Hepatocyte (in vitro differentiated cells): Measurements from ENCODE around the gene TSPAN15. TPM values are rescaled to one million over a fixed set of nuclear protein-coding genes. Genes with fewer than 3 reads are reported as not detected.

Experiments used
- DNase-seq: peaks from one replicate; pipeline ENCODE4 v3.0.0-alpha.2; 2016; ENCODE audit warnings: low spot score
- H2AFZ ChIP-seq: fragments of 200-600 bp; sonication (generic); 2 replicates; pipeline ENCODE4 v1.6.0; 2016; ENCODE audit warnings: antibody characterized with exemption, mild to moderate bottlenecking
- H3K27ac ChIP-seq: fragments of 200-600 bp; sonication (generic); 2 replicates; pipeline ENCODE4 v1.5.1; 2016; ENCODE audit warnings: mild to moderate bottlenecking
- H3K27me3 ChIP-seq: fragments of 200-600 bp; sonication (generic); 2 replicates; pipeline ENCODE4 v1.6.1; 2016
- H3K36me3 ChIP-seq: fragments of 200-600 bp; sonication (generic); replicated peaks from 2 replicates; pipeline ENCODE4 v1.5.1; 2016; ENCODE audit warnings: low read depth; ENCODE audit not compliant: insufficient read depth
- H3K4me1 ChIP-seq: fragments of 200-600 bp; sonication (generic); 2 replicates; pipeline ENCODE4 v1.5.1; 2016; ENCODE audit warnings: mild to moderate bottlenecking, moderate library complexity; ENCODE audit not compliant: insufficient read depth
- H3K4me2 ChIP-seq: fragments of 200-600 bp; sonication (generic); 2 replicates; pipeline ENCODE4 v1.6.0; 2016
- H3K4me3 ChIP-seq: fragments of 200-600 bp; sonication (generic); 2 replicates; pipeline ENCODE4 v1.5.1; 2016; ENCODE audit warnings: mild to moderate bottlenecking
- H3K79me2 ChIP-seq: fragments of 200-600 bp; sonication (generic); 2 replicates; pipeline ENCODE4 v1.6.0; 2017; ENCODE audit warnings: mild to moderate bottlenecking
- H3K9me2 ChIP-seq: fragments of 200-600 bp; sonication (generic); replicated peaks from 2 replicates; pipeline ENCODE4 v1.6.0; 2017; ENCODE audit warnings: mild to moderate bottlenecking; ENCODE audit not compliant: insufficient read depth
- H3K9me3 ChIP-seq: fragments of 200-600 bp; sonication (generic); 2 replicates; pipeline ENCODE4 v1.5.1; 2016; ENCODE audit warnings: low read depth, mild to moderate bottlenecking
- H4K20me1 ChIP-seq: fragments of 200-600 bp; sonication (generic); 2 replicates; pipeline ENCODE4 v1.6.0; 2016; ENCODE audit warnings: mild to moderate bottlenecking; ENCODE audit not compliant: insufficient read depth, poor library complexity, severe bottlenecking
- EZH2 ChIP-seq: fragments of 200-600 bp; sonication (generic); IDR thresholded peaks from 2 replicates; pipeline ENCODE4 v1.6.1; 2016; ENCODE audit warnings: antibody characterized with exemption, mild to moderate bottlenecking, borderline replicate concordance
- EZH2phosphoT487 ChIP-seq: fragments of 200-600 bp; sonication (generic); IDR thresholded peaks from one replicate; pipeline ENCODE4 v1.6.1; 2018; ENCODE audit warnings: antibody characterized with exemption, mild to moderate bottlenecking, low read depth, moderate library complexity; ENCODE audit not compliant: unreplicated experiment, severe bottlenecking
- WGBS: methylation state at CpG from one replicate; pipeline ENCODE4 v1.1.6; 2016; ENCODE audit warnings: low lambda C conversion rate; ENCODE audit errors: missing lambda C conversion rate; 5-methylcytosine and 5-hydroxymethylcytosine counted together
- polyA plus RNA-seq: library from polyadenylated mRNA; unstranded; fragments of >200 nt; fragmentation: Nextera tagmentation; extraction: Ambion mirVana; gene quantifications from 2 replicates; pipeline ENCODE4 v1.2.1, GENCODE V29; 2016
- total RNA-seq: library from RNA; depleted of rRNA; stranded (reverse); fragments of >200 nt; gene quantifications from 2 replicates; pipeline ENCODE4 v1.2.3, GENCODE V29; 2014
- TF ChIP-seq, protein P1 (sequence below): fragments of 200-600 bp; sonication (generic); IDR thresholded peaks from 2 replicates; pipeline ENCODE4 v1.5.1; 2016; ENCODE audit warnings: antibody characterized with exemption, mild to moderate bottlenecking; ENCODE audit not compliant: poor library complexity

The TSPAN15 gene
- total and polyA plus RNA-seq, 2 experiments from 2014 or later, result 29.0 to 66.4 TPM

DNA sequence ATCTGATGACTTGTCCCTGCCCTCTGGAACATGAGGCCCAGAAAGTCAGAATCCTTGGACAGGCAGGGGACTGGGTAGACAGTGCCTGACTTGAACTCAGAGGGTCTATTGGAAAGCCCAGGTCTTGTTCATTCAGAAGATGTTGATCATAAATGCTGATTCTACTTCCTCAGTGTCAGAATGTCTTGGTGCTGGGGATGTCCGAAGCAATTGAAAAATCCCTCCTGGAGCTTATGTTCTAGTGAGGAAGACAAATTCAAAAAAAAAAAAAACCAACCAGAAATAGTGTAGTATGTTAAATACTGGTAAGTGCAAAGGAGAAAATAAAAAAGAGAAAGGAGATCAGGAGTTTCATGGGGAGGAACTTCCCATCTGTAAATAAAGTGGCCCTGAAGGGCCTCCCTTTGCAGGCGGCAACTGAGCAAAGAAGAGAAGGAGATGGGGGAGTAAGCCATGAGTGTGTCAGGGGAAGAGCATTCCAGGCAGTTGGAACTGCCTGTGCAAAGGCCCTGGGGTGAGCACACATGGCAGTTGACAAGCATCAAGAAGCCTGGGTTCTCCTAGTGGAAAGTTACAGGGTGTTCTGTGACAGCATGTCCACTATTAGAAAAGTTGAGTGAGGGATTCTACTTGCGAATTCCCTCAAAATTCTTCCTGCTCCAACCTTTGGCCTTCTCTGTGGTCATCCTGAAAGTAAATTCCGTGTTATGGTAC lies 30.7 kb downstream of the TSPAN15 start:
- Histone ChIP-seq H3K79me2 (peaks cover 2% of the 10 kb centered on the region), H3K4me2 (no peak overlapping the region), H3K9me3 (no peaks in the 10 kb centered on the region), H3K27me3 (no peaks in the 10 kb centered on the region), H3K9me2 (no peaks in the 10 kb centered on the region), H3K4me3 (no peak overlapping the region), H3K36me3 (no peaks in the 10 kb centered on the region), H3K4me1 (peaks cover 21% of the 10 kb centered on the region), H2AFZ (no peak overlapping the region), H4K20me1 (no peaks in the 10 kb centered on the region), H3K27ac (peak overlapping the region; percentile 74)
- WGBS, result 99% methylated on average over 4 of the region's 4 CpGs
- TF ChIP-seq EZH2, result no peak
- TF ChIP-seq EZH2phosphoT487, result no peak
- TF ChIP-seq, protein P1, sequence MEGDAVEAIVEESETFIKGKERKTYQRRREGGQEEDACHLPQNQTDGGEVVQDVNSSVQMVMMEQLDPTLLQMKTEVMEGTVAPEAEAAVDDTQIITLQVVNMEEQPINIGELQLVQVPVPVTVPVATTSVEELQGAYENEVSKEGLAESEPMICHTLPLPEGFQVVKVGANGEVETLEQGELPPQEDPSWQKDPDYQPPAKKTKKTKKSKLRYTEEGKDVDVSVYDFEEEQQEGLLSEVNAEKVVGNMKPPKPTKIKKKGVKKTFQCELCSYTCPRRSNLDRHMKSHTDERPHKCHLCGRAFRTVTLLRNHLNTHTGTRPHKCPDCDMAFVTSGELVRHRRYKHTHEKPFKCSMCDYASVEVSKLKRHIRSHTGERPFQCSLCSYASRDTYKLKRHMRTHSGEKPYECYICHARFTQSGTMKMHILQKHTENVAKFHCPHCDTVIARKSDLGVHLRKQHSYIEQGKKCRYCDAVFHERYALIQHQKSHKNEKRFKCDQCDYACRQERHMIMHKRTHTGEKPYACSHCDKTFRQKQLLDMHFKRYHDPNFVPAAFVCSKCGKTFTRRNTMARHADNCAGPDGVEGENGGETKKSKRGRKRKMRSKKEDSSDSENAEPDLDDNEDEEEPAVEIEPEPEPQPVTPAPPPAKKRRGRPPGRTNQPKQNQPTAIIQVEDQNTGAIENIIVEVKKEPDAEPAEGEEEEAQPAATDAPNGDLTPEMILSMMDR, result no peak
- DNase-seq, result no peak

DNA sequence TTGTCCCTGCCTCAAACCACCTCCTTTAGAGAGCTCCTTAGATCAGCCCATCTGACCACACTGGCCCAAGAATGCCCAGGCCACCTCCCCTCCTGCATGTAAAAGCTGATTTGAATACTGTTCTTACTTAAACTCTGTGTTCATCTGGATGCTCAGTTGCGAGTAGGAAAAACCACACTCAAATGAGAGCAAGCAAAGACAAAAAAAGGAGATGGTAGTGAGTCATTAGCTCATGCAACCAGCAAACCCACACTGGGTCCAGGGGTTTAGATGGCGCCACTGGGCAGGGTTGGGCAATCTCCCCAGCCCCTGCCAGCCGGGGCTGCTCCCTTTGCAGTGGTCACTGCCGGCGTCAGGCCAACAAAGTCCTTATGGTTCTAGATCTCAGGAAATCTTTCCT lies 32.7 kb downstream of the TSPAN15 start:
- H3K4me1 ChIP-seq, result peaks cover 20% of the 10 kb centered on the region
- H3K27ac ChIP-seq, result no peak overlapping the region
- H3K4me2 ChIP-seq, result no peak overlapping the region
- H3K4me3 ChIP-seq, result no peak overlapping the region
- no peaks in the 10 kb centered on the region for H3K9me2 ChIP-seq
- no peaks in the 10 kb centered on the region for H3K27me3 ChIP-seq
- TF ChIP-seq, protein P1, result no peak
- TF ChIP-seq EZH2phosphoT487 (no peak), EZH2 (no peak)
- H3K9me3 ChIP-seq, result peaks cover 7% of the 10 kb centered on the region
- no peak for DNase-seq
- H4K20me1 ChIP-seq, result no peaks in the 10 kb centered on the region
- H2AFZ ChIP-seq, result no peak overlapping the region
- WGBS, result 96% methylated on average over 5 of the region's 5 CpGs
- no peaks in the 10 kb centered on the region for H3K36me3 ChIP-seq
- peaks cover 2% of the 10 kb centered on the region for H3K79me2 ChIP-seq

DNA sequence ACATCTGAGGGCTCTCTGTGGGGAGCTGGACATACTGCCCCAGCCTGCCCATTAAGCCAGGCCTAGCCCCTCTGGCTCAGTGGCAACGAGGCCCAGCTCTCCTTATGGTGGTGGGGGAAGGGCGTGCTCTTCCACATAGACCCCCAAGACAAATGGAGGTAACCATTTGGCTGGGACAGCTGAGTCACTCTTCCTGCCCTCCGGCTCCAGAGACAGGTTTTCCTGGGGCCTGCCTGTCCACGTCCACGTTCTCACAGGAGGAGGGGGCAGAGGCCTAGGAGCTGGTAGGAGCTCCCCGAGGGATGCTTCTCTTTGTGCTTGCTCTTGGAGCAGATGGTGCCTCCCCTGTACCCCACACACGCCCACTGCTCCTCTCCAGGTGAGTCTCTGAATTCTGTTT lies 33.5 kb downstream of the TSPAN15 start:
- H3K9me3 ChIP-seq, result peaks cover 7% of the 10 kb centered on the region
- no peaks in the 10 kb centered on the region for H3K36me3 ChIP-seq
- peaks cover 12% of the 10 kb centered on the region for H3K4me1 ChIP-seq
- H3K4me3 ChIP-seq, result no peak overlapping the region
- TF ChIP-seq, protein P1, result no peak
- TF ChIP-seq EZH2phosphoT487 (no peak), EZH2 (no peak)
- H3K4me2 ChIP-seq, result no peak overlapping the region
- no peaks in the 10 kb centered on the region for H3K9me2 ChIP-seq
- no peak overlapping the region for H3K27ac ChIP-seq
- H4K20me1 ChIP-seq, result no peaks in the 10 kb centered on the region
- WGBS, result 90% methylated on average over 7 of the region's 7 CpGs
- H3K79me2 ChIP-seq, result peaks cover 2% of the 10 kb centered on the region
- no peak for DNase-seq
- no peak overlapping the region for H2AFZ ChIP-seq
- H3K27me3 ChIP-seq, result no peaks in the 10 kb centered on the region
